Measurements from ENCODE around the gene SPDYE2.
A peak's percentile ranks its signal among the peaks of the same experiment; 100 is the strongest.
"Not testable (repeated sequence)": the region's sequence is repeated elsewhere in the genome, so short reads cannot be mapped to it uniquely, and the experiment has no call there.

The SPDYE2 gene

GRCh38 chr7:102550808-102551422 is at the start of gene SPDYE2:
SPDYE2 (plus strand) TSS chr7:102551226; CDS start chr7:102553256, 2,030 bp downstream.
- not testable (repeated sequence) for DNase-seq

- not testable (repeated sequence) for DNase-seq
Measured at GRCh38 chr7:102503141-102503540, 47.9 kb upstream of the SPDYE2 start.

- DNase-seq, result not testable (repeated sequence)
Measured at GRCh38 chr7:102505298-102506185, 45.5 kb upstream of the SPDYE2 start.

GRCh38 chr7:102507410-102508088 is 43.5 kb upstream of the SPDYE2 start:
- DNase-seq, result not testable (repeated sequence)

DNA sequence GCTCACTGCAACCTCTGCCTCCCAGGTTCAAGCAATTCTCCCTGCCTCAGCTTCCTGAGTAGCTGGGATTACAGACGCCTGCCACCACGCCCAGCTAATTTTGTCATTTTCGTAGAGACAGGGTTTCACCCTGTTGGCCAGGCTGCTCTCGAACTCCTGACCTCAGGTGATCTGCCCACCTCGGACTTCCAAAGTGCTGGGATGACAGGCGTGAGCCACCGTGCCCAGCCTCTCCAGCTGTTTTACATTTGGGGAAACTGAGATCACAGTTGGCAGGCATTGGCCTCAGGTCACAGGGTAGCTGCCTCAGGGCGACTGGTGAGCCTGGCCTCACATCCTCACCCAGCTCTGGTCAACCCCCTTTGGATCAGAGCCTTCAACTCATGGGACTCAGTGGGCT is 40.5 kb upstream of the SPDYE2 start:
- not testable (repeated sequence) for DNase-seq

- DNase-seq, result not testable (repeated sequence)
Measured at GRCh38 chr7:102511860-102512522, 39.0 kb upstream of the SPDYE2 start.

GRCh38 chr7:102512642-102513221 is 38.3 kb upstream of the SPDYE2 start:
- DNase-seq, result peak; percentile 92

GRCh38 chr7:102514881-102515721 is 35.9 kb upstream of the SPDYE2 start:
- DNase-seq, result not testable (repeated sequence)

DNA sequence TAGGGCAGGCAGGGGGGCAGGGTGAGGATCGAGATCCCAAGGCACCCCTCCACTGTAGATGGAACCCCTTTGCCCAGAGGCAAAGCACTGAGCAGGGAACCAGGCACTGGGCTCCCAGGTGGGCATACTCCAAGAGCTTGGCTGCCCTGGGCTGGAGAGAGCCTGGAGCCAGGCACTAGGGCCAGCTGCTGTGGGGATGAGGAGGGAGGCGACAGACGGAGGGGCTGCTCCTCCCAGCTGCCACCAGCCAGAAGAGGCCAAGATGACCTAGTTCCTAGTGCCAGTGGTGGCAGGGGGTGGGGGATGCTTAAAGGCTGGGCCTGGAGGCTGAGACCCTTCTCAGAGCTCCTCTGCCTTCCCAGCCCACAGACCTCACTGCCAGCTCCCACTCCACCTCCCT is 35.1 kb upstream of the SPDYE2 start:
- DNase-seq, result not testable (repeated sequence)

- DNase-seq, result not testable (repeated sequence)
Measured at GRCh38 chr7:102516951-102517350, 34.1 kb upstream of the SPDYE2 start.

DNA sequence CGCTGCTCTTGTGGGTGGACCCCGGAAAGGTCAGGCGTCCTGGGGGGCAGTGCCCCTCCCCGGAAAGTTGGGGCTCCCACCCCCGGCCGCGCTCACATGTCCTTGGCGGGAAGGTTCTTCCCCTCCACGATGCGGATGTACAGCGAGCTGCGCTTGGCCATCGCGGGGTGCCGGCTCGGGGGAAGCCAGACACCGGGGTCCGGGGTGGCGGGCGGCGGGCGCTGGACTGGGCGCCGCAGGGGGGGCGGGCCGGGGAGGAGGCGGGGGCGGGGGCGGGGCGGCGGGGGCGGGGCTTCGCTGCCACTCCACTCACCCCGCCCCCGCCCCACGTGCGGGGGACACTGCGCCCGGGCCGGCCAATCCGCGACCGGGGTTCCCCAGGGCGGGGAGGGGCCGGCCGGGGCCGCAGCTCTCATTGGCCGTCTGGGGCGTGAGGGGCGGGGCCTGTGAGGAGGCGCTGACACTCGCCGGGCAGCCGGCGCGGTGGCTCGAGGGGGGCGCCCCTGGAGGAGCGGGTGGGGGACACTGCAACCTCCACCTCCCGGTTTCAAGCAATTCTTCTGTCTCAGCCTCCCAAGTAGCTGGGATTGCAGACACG is 33.4 kb upstream of the SPDYE2 start, which contains the start of gene RASA4B:
RASA4B (minus strand) TSS at position 228 of the 598 bp plus-strand sequence; CDS start at position 161, 67 bp downstream.
- DNase-seq, result peak; percentile 13

- DNase-seq, result not testable (repeated sequence)
Measured at GRCh38 chr7:102520797-102521196, 30.2 kb upstream of the SPDYE2 start.

- not testable (repeated sequence) for DNase-seq
Measured at GRCh38 chr7:102524803-102525202, 26.2 kb upstream of the SPDYE2 start.

GRCh38 chr7:102527182-102527581 is 23.8 kb upstream of the SPDYE2 start:
- DNase-seq, result not testable (repeated sequence)

DNA sequence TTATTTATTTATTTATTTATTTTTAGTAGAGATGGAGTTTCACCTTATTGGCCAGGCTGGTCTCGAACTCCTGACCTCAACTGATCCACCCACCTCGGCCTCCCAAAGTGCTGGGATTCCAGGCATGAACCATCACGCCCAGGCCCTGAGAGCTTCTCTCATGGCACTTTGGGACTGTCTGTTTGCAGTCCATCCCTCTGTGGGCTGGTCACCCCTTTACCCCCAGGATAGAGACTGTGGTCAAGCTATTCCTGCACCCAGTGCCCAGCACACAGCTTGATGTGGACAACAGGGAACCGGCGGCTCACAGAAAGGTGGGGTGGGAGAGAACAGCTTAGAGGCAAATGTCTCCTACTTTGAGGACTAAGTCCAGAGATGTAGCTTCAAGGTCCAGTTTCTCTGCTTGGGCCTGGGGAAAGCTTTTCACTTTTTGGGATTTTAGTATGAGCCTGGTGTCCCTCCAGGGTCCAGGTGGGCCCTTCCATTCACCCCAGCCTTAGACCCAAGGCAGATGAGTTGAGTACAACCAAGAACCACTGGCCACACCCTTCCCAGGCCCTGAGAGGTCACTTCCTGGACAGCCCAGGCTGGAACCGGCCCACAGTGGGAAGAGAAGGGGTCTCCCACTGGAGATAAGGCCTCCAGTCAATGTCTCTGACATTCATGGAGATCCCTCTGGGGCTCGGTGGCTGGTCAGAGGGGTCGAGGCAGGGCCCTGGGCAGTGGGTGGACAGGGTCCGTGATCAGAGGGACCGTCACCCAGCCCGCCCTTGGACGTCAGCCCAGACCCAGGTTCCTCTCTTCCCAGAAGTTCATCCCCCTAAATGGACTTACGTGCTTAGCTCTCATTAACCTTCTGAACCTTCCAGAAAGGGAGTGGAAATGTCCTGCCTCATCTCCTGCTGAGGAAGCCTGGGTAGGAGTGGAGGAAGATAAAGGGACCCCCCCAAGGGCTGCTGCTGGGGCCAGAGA is 22.9 kb upstream of the SPDYE2 start:
- DNase-seq, result not testable (repeated sequence)

GRCh38 chr7:102531583-102531982 is 19.4 kb upstream of the SPDYE2 start:
- DNase-seq, result not testable (repeated sequence)

- DNase-seq, result not testable (repeated sequence)
Measured at GRCh38 chr7:102532127-102532526, 18.9 kb upstream of the SPDYE2 start.

GRCh38 chr7:102535062-102535615 is 15.9 kb upstream of the SPDYE2 start:
- peak; percentile 16 for DNase-seq

GRCh38 chr7:102540604-102541003 is 10.4 kb upstream of the SPDYE2 start:
- DNase-seq, result not testable (repeated sequence)

All from right hindlimb (tissue), 1 donor.